ENCODE data around the gene RABEP1.
"Not testable (repeated sequence)": the region's sequence is repeated elsewhere in the genome, so short reads cannot be mapped to it uniquely, and the experiment has no call there.

RABEP1 gene

GRCh38 chr17:5281814-5282641, at the start of gene RABEP1:
TSS of gene RABEP1 (plus strand) at chr17:5282284. CDS start at chr17:5282487, 203 bp downstream.
- peak; percentile 70 to 88 (median 78) for DNase-seq

GRCh38 chr17:5233492-5233891, 48.6 kb upstream of the RABEP1 start:
- not testable (repeated sequence) for DNase-seq

DNA sequence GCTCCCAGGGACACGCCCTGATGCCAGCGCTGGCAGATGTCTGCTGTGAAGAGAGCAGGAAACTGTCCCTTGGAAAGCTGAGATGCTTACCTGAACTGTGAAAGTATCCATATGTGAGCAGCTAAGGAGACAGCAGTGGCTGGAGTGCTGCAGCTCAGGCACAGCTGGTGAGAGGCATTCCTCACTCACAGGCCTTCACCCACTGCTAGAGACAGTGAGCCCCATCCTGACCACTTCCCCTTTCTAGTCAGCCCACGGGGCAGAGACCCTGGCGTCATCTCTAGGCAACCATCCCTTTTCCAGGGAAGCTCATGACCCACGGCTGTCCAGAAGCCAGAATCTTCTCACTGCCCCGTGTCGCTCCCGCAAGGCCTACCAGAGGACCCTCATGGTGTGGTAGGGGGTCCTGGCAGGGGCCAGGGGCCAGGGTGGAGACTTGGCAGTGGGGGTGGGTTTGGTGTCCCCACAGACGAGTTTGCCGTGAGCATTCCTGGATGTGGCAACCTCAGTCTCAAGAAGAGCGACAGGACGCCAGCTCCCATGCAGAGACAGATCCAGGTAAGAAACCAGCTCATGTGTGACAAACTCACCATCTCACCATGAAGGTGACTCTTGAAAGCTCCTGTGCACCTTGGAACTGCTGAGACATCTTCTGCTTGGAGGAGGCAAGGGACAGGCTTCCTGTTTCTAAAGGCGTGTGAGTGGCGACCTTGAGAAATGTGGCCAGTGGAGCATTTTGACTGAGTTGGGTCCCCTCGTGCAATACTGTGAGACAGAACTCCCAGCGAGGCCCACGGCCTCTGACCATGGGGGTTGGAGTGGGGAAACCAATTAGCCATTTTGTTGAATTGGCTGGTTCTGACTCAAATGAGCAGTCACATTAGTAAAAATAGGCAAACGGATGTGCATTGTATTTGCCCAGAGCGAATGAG, 47.2 kb upstream of the RABEP1 start, which contains the start of gene SCIMP:
Gene SCIMP (minus strand): TSS at position 216 of the 932 bp plus-strand sequence. CDS start 105 bp downstream, at position 111.
- DNase-seq = no peak

DNA sequence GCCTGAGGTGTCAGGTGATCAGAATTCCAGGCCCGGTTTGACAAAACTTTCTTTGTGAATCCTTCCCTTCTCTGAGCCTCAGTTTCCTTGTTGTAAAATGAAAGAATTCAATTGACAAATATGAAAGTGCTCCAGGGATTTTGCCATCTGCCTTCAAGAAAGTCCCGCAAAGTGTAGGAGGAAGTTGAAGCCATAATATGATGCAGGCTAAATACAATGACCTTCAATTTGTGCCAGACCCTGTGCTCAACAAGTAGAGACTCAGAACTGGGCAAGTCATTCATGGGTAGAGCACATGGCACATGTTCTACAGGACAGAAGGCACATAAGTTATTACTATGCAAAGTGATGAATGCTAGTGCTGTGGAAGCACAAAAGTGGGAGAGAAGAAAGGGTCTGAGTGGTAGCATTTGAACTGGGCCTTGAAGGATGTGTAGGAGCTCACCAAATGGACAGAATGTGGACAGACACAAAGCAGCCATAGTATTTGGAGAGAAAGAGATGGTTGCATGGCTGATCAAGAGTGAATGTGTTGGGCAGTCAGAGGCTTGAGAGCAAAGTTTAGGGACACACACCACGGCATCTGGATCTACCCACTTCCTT, 45.0 kb upstream of the RABEP1 start:
- no peak for DNase-seq

DNA sequence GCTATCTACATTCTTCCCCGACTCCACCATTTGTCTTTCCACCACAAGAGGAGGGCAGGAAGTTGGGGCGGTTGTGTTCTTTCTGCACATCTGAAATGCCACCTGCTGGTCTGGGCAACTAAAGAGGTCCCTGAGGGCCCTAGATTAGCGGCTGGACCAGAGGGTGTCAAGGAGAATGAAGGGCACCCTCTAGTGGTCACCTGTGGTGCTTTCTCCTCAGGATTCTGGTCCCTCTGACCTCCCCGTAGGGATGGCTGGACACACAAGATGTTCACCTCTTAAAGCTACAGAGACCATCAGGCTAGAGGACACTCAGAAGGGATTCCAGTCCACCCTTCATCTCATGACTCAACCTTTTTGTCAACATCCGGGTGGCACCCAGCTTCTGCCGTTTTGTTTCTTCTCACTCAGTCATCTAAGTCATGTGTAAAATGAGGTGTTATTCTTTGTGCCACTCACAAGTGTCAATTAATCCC, 44.5 kb upstream of the RABEP1 start:
- peak; percentile 8 to 47 (median 19) for DNase-seq

DNA sequence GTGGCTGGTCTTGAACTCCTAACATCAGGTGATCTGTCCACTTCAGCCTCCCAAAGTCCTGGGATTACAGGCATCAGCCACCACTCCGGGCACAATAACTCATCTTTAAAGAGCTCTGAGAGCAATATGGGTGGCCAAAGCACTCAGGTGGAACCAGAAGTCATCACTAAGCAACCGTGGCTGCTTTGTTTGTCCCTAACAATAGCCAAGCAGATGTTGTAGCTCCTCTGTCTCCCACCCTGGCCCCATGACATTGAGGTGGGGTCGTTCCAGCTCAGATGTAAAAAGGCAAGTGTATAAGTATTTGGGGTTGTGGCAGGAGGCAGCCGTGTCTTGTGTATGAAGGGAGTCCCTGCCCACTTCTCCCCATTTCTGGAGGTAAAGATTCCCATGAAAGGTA, 43.8 kb upstream of the RABEP1 start:
- DNase-seq = peak in 1 of 3 experiments; percentile 0

- not testable (repeated sequence) for DNase-seq
Measured at GRCh38 chr17:5239769-5240168, 42.3 kb upstream of the RABEP1 start.

DNA sequence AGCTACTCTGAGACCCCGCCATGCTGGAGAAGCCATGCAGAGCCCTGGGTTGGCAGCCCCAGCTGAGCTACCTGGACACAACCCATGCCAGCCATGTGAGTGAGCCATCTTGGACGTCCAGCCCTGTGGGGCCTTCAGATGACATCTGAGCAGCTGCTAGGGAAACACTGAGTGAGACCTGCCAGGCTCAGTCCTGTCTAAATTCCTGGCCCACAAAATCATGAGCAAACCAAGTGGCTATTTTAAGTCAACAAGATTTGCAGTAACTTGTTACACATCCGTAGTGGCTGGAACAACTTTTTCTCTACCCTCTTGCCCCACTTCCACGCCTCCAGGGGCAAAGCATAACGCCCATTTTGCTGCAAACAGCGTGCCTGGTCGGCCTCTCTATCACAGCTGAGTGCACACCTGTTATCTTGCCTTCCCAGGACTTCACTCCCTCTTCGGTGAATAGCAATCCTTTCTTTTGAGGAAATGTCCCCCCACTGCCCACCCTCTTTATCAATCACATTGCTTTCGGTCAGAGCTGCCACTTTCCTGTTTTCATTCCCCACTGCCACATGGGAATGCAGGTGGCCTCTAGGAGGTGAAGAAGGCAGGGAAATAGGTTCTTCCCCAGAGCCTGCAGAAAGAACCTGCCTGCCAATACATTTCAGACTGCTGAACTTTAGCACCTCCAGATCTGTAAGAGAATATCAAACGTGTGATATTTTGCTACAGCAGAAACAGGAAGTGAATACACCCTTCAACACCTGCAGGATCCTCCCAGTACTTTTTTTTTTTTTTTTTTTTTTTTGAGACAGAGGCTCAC, 40.0 kb upstream of the RABEP1 start:
- DNase-seq = no peak

- DNase-seq = no peak
Measured at GRCh38 chr17:5247621-5248020, 34.5 kb upstream of the RABEP1 start.

DNA sequence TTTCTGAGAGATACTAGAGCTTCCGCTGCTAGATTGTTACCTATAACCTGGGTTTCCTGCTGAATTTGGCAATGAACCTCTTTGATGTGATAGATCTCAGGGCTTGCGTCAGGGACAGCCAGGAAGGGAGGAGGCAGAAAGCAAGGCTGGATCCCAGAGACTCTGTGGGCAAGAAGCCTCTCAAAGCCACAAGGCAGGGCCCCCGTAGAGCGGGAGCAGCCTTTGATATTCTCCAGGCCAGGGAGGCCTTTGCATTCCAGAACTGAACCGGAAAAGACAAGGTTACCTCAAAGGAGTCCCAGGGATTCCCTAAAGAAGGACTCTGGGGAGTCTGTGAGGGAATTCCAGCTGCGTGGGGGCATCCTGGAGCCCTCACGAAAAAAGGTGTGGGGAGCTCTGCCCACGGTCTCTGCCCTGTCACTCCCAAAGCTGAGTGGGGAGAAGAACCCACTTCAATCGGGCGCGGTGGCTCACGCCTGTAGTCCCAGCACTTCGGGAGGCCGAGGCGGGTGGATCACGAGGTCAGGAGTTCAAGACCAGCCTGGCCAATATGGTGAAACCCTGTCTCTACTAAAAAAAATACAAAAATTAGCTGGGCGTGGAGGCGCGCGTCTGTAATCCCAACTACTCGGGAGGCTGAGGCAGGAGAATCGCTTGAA, 33.1 kb upstream of the RABEP1 start:
- DNase-seq = no peak

- DNase-seq = peak; percentile 40 to 81 (median 46)
Measured at GRCh38 chr17:5249615-5250014, 32.5 kb upstream of the RABEP1 start.

- no peak for DNase-seq
Measured at GRCh38 chr17:5254414-5254813, 27.7 kb upstream of the RABEP1 start.

DNA sequence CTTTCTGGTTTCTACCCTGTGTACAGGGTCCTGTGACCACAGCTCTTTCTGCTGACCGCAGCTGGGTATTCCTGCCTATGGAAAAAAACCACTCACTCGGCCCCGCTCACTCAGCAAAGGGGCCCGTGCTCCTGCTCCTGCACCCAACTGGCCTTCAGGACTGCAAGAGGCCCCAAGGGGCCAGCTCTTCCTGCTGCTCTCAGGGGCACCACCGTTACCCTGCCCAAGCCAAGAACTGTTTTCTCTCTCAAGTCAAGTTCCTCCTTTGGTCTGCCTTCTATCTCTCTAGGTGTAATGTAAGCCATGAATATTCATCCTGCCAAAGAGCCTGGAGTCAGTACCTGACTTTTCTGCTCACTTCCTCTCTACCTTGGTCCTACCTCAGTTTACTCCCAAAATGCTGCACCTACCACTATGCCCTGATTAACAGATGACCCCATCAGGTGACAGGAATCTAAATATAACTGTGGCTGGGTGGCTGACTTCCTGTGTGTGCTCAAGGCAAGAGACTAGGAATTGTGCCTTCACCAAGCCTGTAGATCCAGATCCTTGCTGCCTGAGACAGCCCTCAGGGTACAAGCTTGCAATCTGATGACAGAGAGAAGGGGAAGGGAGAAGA, 27.1 kb upstream of the RABEP1 start:
- DNase-seq = no peak

- no peak for DNase-seq
Measured at GRCh38 chr17:5257124-5257523, 25.0 kb upstream of the RABEP1 start.

- no peak for DNase-seq
Measured at GRCh38 chr17:5260542-5260941, 21.5 kb upstream of the RABEP1 start.

DNA sequence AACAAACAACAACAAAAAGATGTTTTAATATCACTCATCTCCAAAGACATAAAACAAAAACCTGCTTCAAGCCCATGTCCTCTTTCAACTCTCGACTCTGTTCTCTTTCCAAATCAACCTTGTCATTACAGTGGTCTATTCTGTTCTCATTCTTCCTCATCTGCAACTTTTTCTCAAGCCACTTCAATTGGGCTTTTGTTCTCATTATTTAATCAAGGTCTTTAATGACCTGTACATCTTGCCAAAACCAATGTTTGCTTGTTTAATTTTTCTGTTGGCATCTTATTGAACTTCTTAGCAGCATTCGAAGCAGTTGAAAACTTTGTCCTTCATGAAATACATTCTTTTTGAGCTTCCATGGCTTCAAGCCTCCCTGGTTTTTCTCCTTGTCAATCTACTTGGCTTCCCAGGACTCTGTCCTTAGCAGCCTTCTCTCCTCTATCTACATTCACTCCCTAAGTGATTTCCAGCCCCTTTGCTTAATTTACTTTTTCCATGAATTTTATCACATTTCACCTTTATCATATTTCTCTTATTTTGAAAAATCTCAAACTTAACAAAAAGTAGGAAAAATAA, 19.6 kb upstream of the RABEP1 start:
- DNase-seq = no peak

GRCh38 chr17:5263441-5263840, 18.6 kb upstream of the RABEP1 start:
- no peak for DNase-seq

DNA sequence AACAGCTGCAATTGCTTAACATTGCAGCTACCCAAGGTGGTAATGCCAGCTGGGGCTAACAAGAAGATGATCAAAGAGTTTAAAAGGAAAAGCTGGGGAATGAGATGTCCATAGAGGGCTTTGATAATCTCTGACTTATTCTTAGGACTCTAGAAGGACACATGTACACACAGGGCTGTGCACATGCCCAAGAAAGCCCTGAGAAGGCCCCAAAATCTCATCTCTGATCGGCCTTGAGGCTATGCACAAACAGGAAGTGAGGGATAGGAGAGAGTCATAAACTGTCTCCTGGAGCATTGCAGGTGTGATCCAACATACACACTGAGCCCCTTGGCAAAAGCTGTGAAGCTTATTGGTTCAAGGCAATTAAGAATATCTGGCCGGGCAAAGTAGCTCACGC, 17.2 kb upstream of the RABEP1 start:
- DNase-seq = no peak

DNA sequence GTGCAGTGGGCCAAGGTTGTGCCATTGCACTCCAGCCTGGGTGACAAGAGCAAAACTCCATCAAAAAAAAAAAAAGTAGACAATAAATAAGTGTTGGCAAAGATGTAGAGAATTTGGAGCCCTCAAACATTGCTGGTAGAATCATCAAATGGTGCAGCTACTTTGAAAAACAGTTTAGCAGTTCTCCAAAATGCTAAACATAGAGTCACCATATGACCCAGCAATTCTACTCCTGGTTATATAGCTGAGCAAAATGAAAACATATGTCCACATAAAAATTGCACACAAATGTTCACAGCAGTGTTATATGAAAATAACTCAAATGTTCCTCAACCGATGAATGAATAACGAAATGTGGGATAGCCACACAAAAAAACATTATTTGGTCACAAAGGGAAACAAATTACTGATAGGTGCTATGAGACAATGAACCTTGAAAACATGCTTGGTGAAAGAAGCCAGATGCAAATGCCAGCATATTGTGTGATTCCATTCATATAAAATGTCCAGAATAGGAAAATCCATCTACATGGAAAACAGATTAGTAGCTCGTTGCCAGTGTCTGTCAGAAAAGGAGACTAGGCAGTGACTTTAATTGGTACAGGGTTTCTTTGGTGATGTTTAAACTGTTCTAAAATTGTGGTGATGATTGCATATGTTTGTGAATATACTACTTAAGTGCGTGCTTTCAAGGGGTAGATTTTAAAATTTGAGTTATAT, 12.7 kb upstream of the RABEP1 start:
- no peak for DNase-seq

GRCh38 chr17:5272322-5272721, 9.8 kb upstream of the RABEP1 start:
- DNase-seq = no peak
